ENCODE results near the gene RAB27B.

RAB27B gene

DNA sequence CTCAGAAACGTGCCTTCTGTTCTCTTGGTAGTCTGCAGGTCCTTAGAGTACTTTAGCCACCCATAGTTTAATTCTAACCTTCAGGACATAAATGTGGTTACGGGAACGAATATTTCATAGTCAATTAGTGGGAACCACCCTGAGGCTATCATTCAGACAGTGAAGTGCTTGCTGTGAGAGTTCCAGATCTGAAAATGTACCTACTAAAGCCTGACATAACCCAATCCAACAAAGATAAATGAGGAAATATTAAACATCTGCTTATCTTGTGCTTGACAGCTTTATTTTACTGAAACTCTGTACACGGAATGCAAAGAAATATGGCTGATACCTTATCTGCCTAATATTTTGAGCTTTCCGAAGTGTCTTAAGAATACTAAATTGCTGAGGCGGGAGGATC, 43.0 kb downstream of the RAB27B start:
- Histone ChIP-seq H3K27me3 (ENCODE audit: insufficient read depth, low read length, poor library complexity) (no peaks in the 10 kb centered on the region), H3K23ac (ENCODE audit: low read length) (no peak overlapping the region), H3K9ac (ENCODE audit: low read length) (no peak overlapping the region), H4K5ac (ENCODE audit: low read length) (no peak overlapping the region), H3K27ac (ENCODE audit: low read depth, low read length) (no peak overlapping the region), H3K79me2 (ENCODE audit: control insufficient read depth, insufficient read depth, low read length) (no peaks in the 10 kb centered on the region), H3K4me2 (ENCODE audit: low read length) (no peak overlapping the region), H2BK15ac (replicated peaks; ENCODE audit: low read depth) (no peak overlapping the region), H3K36me3 (ENCODE audit: control insufficient read depth, insufficient read depth, low read length) (no peaks in the 10 kb centered on the region), H3K79me1 (ENCODE audit: low read length) (no peaks in the 10 kb centered on the region), H3K18ac (ENCODE audit: low read length) (no peak overlapping the region), H4K8ac (ENCODE audit: low read depth, low read length) (no peak overlapping the region), H2BK120ac (ENCODE audit: low read depth, low read length) (no peak overlapping the region), H2AK5ac (ENCODE audit: low read length) (no peak overlapping the region), H3K4ac (ENCODE audit: low read depth, low read length) (no peak overlapping the region), H3K56ac (ENCODE audit: low read length) (no peak overlapping the region), H2BK5ac (ENCODE audit: low read length) (no peak overlapping the region), H3K4me1 (ENCODE audit: control insufficient read depth, low read depth, low read length) (no peaks in the 10 kb centered on the region), H3K4me3 (ENCODE audit: low read length) (no peak overlapping the region)
- no peak for DNase-seq
- no CpG with 5 or more reads among the region's 6 CpGs for WGBS (ENCODE audit: extremely low coverage, insufficient coverage, low lambda C conversion rate)

DNA sequence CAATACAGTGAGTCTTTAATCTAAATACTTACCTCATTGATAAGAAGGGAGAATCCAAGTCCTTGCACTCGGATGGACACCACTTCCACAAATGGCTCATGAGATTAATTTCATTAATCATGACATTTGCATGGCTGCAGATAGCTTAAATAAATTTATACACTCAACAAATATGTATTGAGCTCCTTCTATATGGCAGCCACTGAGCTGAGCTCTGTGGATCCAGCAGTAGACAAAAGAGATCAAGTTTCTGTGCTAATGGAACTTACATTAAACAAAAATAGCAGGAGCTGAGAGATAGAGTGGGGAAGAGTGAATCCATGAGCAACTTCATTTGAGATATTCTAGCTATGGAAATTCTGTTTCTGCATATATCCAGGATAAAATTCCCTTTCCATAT, 44.4 kb downstream of the RAB27B start:
- Histone ChIP-seq H3K4me3 (ENCODE audit: low read length) (no peak overlapping the region), H3K79me2 (ENCODE audit: control insufficient read depth, insufficient read depth, low read length) (no peaks in the 10 kb centered on the region), H3K79me1 (ENCODE audit: low read length) (no peaks in the 10 kb centered on the region), H4K5ac (ENCODE audit: low read length) (no peak overlapping the region), H3K56ac (ENCODE audit: low read length) (no peak overlapping the region), H3K4ac (ENCODE audit: low read depth, low read length) (no peak overlapping the region), H3K27me3 (ENCODE audit: insufficient read depth, low read length, poor library complexity) (no peaks in the 10 kb centered on the region), H3K23ac (ENCODE audit: low read length) (no peak overlapping the region), H2BK5ac (ENCODE audit: low read length) (no peak overlapping the region), H2BK15ac (replicated peaks; ENCODE audit: low read depth) (no peak overlapping the region), H3K36me3 (ENCODE audit: control insufficient read depth, insufficient read depth, low read length) (no peaks in the 10 kb centered on the region), H3K4me2 (ENCODE audit: low read length) (no peak overlapping the region), H3K18ac (ENCODE audit: low read length) (no peak overlapping the region), H2BK120ac (ENCODE audit: low read depth, low read length) (no peak overlapping the region), H3K9ac (ENCODE audit: low read length) (no peak overlapping the region), H3K27ac (ENCODE audit: low read depth, low read length) (no peak overlapping the region), H4K8ac (ENCODE audit: low read depth, low read length) (no peak overlapping the region), H2AK5ac (ENCODE audit: low read length) (no peak overlapping the region), H3K4me1 (ENCODE audit: control insufficient read depth, low read depth, low read length) (no peaks in the 10 kb centered on the region)
- WGBS (ENCODE audit: extremely low coverage, insufficient coverage, low lambda C conversion rate), result no CpG with 5 or more reads among the region's 1 CpG
- no peak for DNase-seq

DNA sequence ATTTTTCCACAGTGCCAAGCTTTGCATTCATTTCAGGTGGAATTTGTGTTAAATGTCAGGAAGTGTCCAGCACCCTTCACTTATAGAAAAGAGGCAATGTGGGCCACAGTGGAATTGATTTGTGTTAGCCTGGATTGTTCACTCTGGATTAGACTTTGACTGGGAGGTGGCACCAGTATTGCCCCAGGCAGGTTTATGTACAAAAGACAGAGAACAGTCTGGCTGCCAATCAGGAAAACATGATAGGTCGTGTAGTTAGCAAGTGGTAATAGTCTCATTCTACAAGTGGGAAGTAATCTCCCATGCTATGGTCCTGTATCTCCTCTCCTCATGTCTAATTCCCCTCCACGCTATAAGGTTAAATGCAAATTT, 45.6 kb downstream of the RAB27B start:
- WGBS (ENCODE audit: extremely low coverage, insufficient coverage, low lambda C conversion rate), result no CpG with 5 or more reads among the region's 2 CpGs
- no peak for DNase-seq

DNA sequence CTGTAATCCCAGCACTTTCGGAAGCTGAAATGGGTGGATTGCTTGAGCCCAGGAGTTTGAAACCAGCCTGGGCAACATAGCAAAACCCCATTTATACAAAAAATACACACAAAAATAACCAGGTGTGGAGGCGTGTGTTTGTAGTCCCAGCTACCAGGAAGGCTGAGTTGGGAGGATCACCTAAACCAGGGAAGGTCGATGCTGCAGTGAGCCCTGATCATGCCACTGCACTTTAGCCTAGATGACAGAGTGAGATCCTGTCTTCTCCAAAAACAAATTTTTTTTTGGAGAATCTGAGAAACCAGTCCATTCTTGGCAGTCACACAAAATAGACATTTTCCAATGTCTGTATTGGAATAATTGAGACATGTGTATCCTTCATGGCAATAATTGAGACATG, 46.8 kb downstream of the RAB27B start:
- Histone ChIP-seq H3K36me3 (ENCODE audit: control insufficient read depth, insufficient read depth, low read length) (no peaks in the 10 kb centered on the region), H3K18ac (ENCODE audit: low read length) (no peak overlapping the region), H3K23ac (ENCODE audit: low read length) (no peak overlapping the region), H3K79me2 (ENCODE audit: control insufficient read depth, insufficient read depth, low read length) (no peaks in the 10 kb centered on the region), H3K4ac (ENCODE audit: low read depth, low read length) (no peak overlapping the region), H3K4me2 (ENCODE audit: low read length) (no peak overlapping the region), H3K79me1 (ENCODE audit: low read length) (no peaks in the 10 kb centered on the region), H2AK5ac (ENCODE audit: low read length) (no peak overlapping the region), H2BK120ac (ENCODE audit: low read depth, low read length) (no peak overlapping the region), H3K4me1 (ENCODE audit: control insufficient read depth, low read depth, low read length) (peaks cover 4% of the 10 kb centered on the region), H2BK15ac (replicated peaks; ENCODE audit: low read depth) (no peak overlapping the region), H3K4me3 (ENCODE audit: low read length) (no peak overlapping the region), H3K56ac (ENCODE audit: low read length) (no peak overlapping the region), H4K5ac (ENCODE audit: low read length) (no peak overlapping the region), H3K9ac (ENCODE audit: low read length) (no peak overlapping the region), H2BK5ac (ENCODE audit: low read length) (no peak overlapping the region), H3K27ac (ENCODE audit: low read depth, low read length) (no peak overlapping the region), H3K27me3 (ENCODE audit: insufficient read depth, low read length, poor library complexity) (no peaks in the 10 kb centered on the region), H4K8ac (ENCODE audit: low read depth, low read length) (no peak overlapping the region)
- DNase-seq, result no peak
- WGBS (ENCODE audit: extremely low coverage, insufficient coverage, low lambda C conversion rate), result no CpG with 5 or more reads among the region's 3 CpGs

More for the DNA sequence above, 45.6 kb downstream of the RAB27B start:
- Histone ChIP-seq H3K4me2 (ENCODE audit: low read length) (no peak overlapping the region), H4K8ac (ENCODE audit: low read depth, low read length) (no peak overlapping the region), H3K4me1 (ENCODE audit: control insufficient read depth, low read depth, low read length) (peaks cover 3% of the 10 kb centered on the region), H3K9ac (ENCODE audit: low read length) (no peak overlapping the region), H2BK120ac (ENCODE audit: low read depth, low read length) (no peak overlapping the region), H3K18ac (ENCODE audit: low read length) (no peak overlapping the region), H3K4ac (ENCODE audit: low read depth, low read length) (no peak overlapping the region), H2BK5ac (ENCODE audit: low read length) (no peak overlapping the region), H2AK5ac (ENCODE audit: low read length) (no peak overlapping the region), H3K4me3 (ENCODE audit: low read length) (no peak overlapping the region), H4K5ac (ENCODE audit: low read length) (no peak overlapping the region), H3K79me1 (ENCODE audit: low read length) (no peaks in the 10 kb centered on the region), H3K79me2 (ENCODE audit: control insufficient read depth, insufficient read depth, low read length) (no peaks in the 10 kb centered on the region), H3K27me3 (ENCODE audit: insufficient read depth, low read length, poor library complexity) (no peaks in the 10 kb centered on the region), H3K23ac (ENCODE audit: low read length) (no peak overlapping the region), H2BK15ac (replicated peaks; ENCODE audit: low read depth) (no peak overlapping the region), H3K56ac (ENCODE audit: low read length) (no peak overlapping the region), H3K27ac (ENCODE audit: low read depth, low read length) (no peak overlapping the region), H3K36me3 (ENCODE audit: control insufficient read depth, insufficient read depth, low read length) (no peaks in the 10 kb centered on the region)

DNA sequence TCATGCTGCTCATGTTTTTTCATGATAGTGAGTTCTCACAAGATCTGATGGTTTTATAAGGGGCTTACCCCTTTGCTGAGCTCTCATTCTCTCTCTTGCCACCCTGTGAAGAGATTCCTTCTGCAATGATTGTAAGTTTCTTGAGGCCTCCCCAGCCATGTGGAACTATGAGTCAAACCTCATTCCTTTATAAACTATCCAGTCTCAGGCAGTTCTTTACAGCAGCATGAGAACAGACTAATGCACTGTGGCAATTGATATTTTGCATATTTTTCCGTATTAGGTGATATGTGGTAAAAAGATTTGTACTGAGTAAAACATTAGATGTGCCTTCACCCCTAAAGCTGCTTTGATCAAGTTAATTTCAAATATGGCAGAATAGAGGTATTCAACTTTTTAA, 48.8 kb downstream of the RAB27B start:
- H3K79me2 ChIP-seq (ENCODE audit: control insufficient read depth, insufficient read depth, low read length), result no peaks in the 10 kb centered on the region
- DNase-seq, result no peak
- no peak overlapping the region for H4K8ac ChIP-seq (ENCODE audit: low read depth, low read length)
- no peak overlapping the region for H3K27ac ChIP-seq (ENCODE audit: low read depth, low read length)
- no peak overlapping the region for H3K4ac ChIP-seq (ENCODE audit: low read depth, low read length)
- no peaks in the 10 kb centered on the region for H3K36me3 ChIP-seq (ENCODE audit: control insufficient read depth, insufficient read depth, low read length)
- WGBS (ENCODE audit: extremely low coverage, insufficient coverage, low lambda C conversion rate), result no CpG with 5 or more reads among the region's 1 CpG
- no peak overlapping the region for H3K4me3 ChIP-seq (ENCODE audit: low read length)
- peaks cover 8% of the 10 kb centered on the region for H3K4me1 ChIP-seq (ENCODE audit: control insufficient read depth, low read depth, low read length)
- H3K4me2 ChIP-seq (ENCODE audit: low read length), result no peak overlapping the region
- no peaks in the 10 kb centered on the region for H3K79me1 ChIP-seq (ENCODE audit: low read length)
- no peaks in the 10 kb centered on the region for H3K27me3 ChIP-seq (ENCODE audit: insufficient read depth, low read length, poor library complexity)
- H2AK5ac ChIP-seq (ENCODE audit: low read length), result no peak overlapping the region
- H2BK15ac ChIP-seq (replicated peaks; ENCODE audit: low read depth), result no peak overlapping the region
- no peak overlapping the region for H3K56ac ChIP-seq (ENCODE audit: low read length)
- H2BK120ac ChIP-seq (ENCODE audit: low read depth, low read length), result no peak overlapping the region
- H3K23ac ChIP-seq (ENCODE audit: low read length), result no peak overlapping the region
- no peak overlapping the region for H4K5ac ChIP-seq (ENCODE audit: low read length)
- no peak overlapping the region for H3K18ac ChIP-seq (ENCODE audit: low read length)
- H2BK5ac ChIP-seq (ENCODE audit: low read length), result no peak overlapping the region
- H3K9ac ChIP-seq (ENCODE audit: low read length), result no peak overlapping the region

DNA sequence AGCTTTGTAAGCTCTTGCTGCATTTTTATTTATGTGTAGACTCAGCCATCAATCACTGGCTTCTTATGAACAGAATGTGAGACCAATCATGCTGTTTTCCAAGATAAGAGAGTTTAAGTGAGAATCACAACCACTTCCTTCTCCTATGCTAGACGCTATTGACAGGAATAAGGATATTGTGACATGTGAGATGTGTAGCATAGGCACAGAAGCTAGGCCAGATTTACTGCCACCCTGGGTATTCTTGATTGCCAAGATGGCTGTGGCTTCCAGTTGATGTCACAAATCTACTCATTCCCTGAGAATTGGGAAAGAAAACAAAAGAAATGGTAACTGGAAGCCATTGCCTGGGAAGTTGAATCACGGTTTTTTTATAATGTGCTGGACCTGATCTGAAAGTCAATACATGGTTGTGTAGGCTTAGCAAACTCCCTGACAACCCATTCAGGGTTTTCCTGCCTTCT, 49.9 kb downstream of the RAB27B start:
- no CpG with 5 or more reads among the region's 2 CpGs for WGBS (ENCODE audit: extremely low coverage, insufficient coverage, low lambda C conversion rate)
- DNase-seq, result peak; percentile 19
- Histone ChIP-seq H3K4ac (ENCODE audit: low read depth, low read length) (no peak overlapping the region), H3K4me2 (ENCODE audit: low read length) (no peak overlapping the region), H4K5ac (ENCODE audit: low read length) (no peak overlapping the region), H3K56ac (ENCODE audit: low read length) (no peak overlapping the region), H3K23ac (ENCODE audit: low read length) (no peak overlapping the region), H3K18ac (ENCODE audit: low read length) (no peak overlapping the region), H3K36me3 (ENCODE audit: control insufficient read depth, insufficient read depth, low read length) (no peaks in the 10 kb centered on the region), H2BK5ac (ENCODE audit: low read length) (peak overlapping the region; percentile 45), H3K4me3 (ENCODE audit: low read length) (no peak overlapping the region), H2BK15ac (replicated peaks; ENCODE audit: low read depth) (no peak overlapping the region), H3K27ac (ENCODE audit: low read depth, low read length) (no peak overlapping the region), H2BK120ac (ENCODE audit: low read depth, low read length) (no peak overlapping the region), H3K79me2 (ENCODE audit: control insufficient read depth, insufficient read depth, low read length) (no peaks in the 10 kb centered on the region), H3K27me3 (ENCODE audit: insufficient read depth, low read length, poor library complexity) (no peaks in the 10 kb centered on the region), H3K79me1 (ENCODE audit: low read length) (no peaks in the 10 kb centered on the region), H3K9ac (ENCODE audit: low read length) (no peak overlapping the region), H2AK5ac (ENCODE audit: low read length) (no peak overlapping the region), H3K4me1 (ENCODE audit: control insufficient read depth, low read depth, low read length) (peaks cover 13% of the 10 kb centered on the region), H4K8ac (ENCODE audit: low read depth, low read length) (no peak overlapping the region)
